Activated T-cell treated with anti-CD3 and anti-CD28 coated beads, Interleukin-2, amount 50 U/mL, for 24 hours (primary cell): ENCODE data around the gene PDIA2.
"Not testable (repeated sequence)": the region's sequence is repeated elsewhere in the genome, so short reads cannot be mapped to it uniquely, and the experiment has no call there.

Experiments used
- DNase-seq: peaks from one replicate; pipeline ENCODE4 v3.0.0-alpha.2; 2020
- H3K27ac Mint-ChIP-seq: 2 replicates; pipeline ENCODE4 v1.8.0; 2020; ENCODE audit warnings: mild to moderate bottlenecking, mixed read lengths
- H3K27me3 Mint-ChIP-seq: 2 replicates; pipeline ENCODE4 v1.8.0; 2020; ENCODE audit warnings: mixed read lengths
- H3K36me3 Mint-ChIP-seq: 2 replicates; pipeline ENCODE4 v1.8.0; 2020; ENCODE audit warnings: low read depth, mixed read lengths
- H3K4me1 Mint-ChIP-seq: 2 replicates; pipeline ENCODE4 v1.8.0; 2020; ENCODE audit warnings: low read depth, mixed read lengths
- H3K4me3 Mint-ChIP-seq: 2 replicates; pipeline ENCODE4 v1.8.0; 2020; ENCODE audit warnings: mild to moderate bottlenecking, moderate library complexity, mixed read lengths
- H3K9me3 Mint-ChIP-seq: 2 replicates; pipeline ENCODE4 v1.8.0; 2020; ENCODE audit warnings: mixed read lengths

The PDIA2 gene

GRCh38 chr16:283033-283805 is at the start of gene PDIA2:
PDIA2 (plus strand) TSS chr16:283164; CDS start chr16:283170, 6 bp downstream.
- no peak within 1 kb of the TSS for H3K4me3 Mint-ChIP-seq
- H3K4me1 Mint-ChIP-seq, result peaks cover 7% of the 10 kb centered on the region
- H3K27ac Mint-ChIP-seq, result no peak within 1 kb of the TSS
- no peak for DNase-seq
- peaks cover 18% of the 10 kb centered on the region for H3K36me3 Mint-ChIP-seq
- no peaks in the 10 kb centered on the region for H3K9me3 Mint-ChIP-seq
- H3K27me3 Mint-ChIP-seq, result peaks cover 19% of the 10 kb centered on the region

GRCh38 chr16:234468-235305 is 48.3 kb upstream of the PDIA2 start, which contains the start of gene FAM234A:
FAM234A (plus strand) TSS chr16:234821; CDS start chr16:254414, 19,593 bp downstream.
- Mint-ChIP-seq H3K27me3 (no peaks in the 10 kb centered on the region), H3K4me3 (peak within 1 kb of the TSS; percentile 86), H3K9me3 (no peaks in the 10 kb centered on the region), H3K4me1 (peaks cover 27% of the 10 kb centered on the region), H3K27ac (peak within 1 kb of the TSS; percentile 99), H3K36me3 (peaks cover 14% of the 10 kb centered on the region)
- DNase-seq, result peak; percentile 96

GRCh38 chr16:239948-240277 is 43.1 kb upstream of the PDIA2 start:
- H3K4me3 Mint-ChIP-seq, result no peak overlapping the region
- peaks cover 11% of the 10 kb centered on the region for H3K36me3 Mint-ChIP-seq
- no peak for DNase-seq
- peaks cover 34% of the 10 kb centered on the region for H3K4me1 Mint-ChIP-seq
- H3K9me3 Mint-ChIP-seq, result no peaks in the 10 kb centered on the region
- no peaks in the 10 kb centered on the region for H3K27me3 Mint-ChIP-seq
- no peak overlapping the region for H3K27ac Mint-ChIP-seq

- no peaks in the 10 kb centered on the region for H3K27me3 Mint-ChIP-seq
- H3K9me3 Mint-ChIP-seq, result no peaks in the 10 kb centered on the region
- no peak for DNase-seq
- H3K4me3 Mint-ChIP-seq, result no peak overlapping the region
- peaks cover 28% of the 10 kb centered on the region for H3K4me1 Mint-ChIP-seq
- H3K27ac Mint-ChIP-seq, result no peak overlapping the region
- peaks cover 5% of the 10 kb centered on the region for H3K36me3 Mint-ChIP-seq
These were observed 42.4 kb upstream of the PDIA2 start for GRCh38 chr16:240559-240958.

GRCh38 chr16:242281-242680 is 40.7 kb upstream of the PDIA2 start:
- Mint-ChIP-seq H3K4me1 (peaks cover 24% of the 10 kb centered on the region), H3K4me3 (no peak overlapping the region), H3K36me3 (peaks cover 2% of the 10 kb centered on the region), H3K9me3 (no peaks in the 10 kb centered on the region), H3K27me3 (no peaks in the 10 kb centered on the region), H3K27ac (no peak overlapping the region)
- DNase-seq, result no peak

- Mint-ChIP-seq H3K4me1 (peaks cover 23% of the 10 kb centered on the region), H3K27me3 (no peaks in the 10 kb centered on the region), H3K27ac (no peak overlapping the region), H3K36me3 (no peaks in the 10 kb centered on the region), H3K4me3 (no peak overlapping the region), H3K9me3 (no peaks in the 10 kb centered on the region)
- no peak for DNase-seq
These were observed 39.6 kb upstream of the PDIA2 start for GRCh38 chr16:243348-243747.

GRCh38 chr16:245105-245504 is 37.9 kb upstream of the PDIA2 start:
- H3K4me1 Mint-ChIP-seq, result peaks cover 17% of the 10 kb centered on the region
- H3K36me3 Mint-ChIP-seq, result peaks cover under 1% of the 10 kb centered on the region
- no peak for DNase-seq
- no peak overlapping the region for H3K27ac Mint-ChIP-seq
- H3K4me3 Mint-ChIP-seq, result no peak overlapping the region
- H3K27me3 Mint-ChIP-seq, result no peaks in the 10 kb centered on the region
- no peaks in the 10 kb centered on the region for H3K9me3 Mint-ChIP-seq

- peaks cover 13% of the 10 kb centered on the region for H3K4me1 Mint-ChIP-seq
- H3K27me3 Mint-ChIP-seq, result no peaks in the 10 kb centered on the region
- no peak overlapping the region for H3K4me3 Mint-ChIP-seq
- H3K27ac Mint-ChIP-seq, result no peak overlapping the region
- DNase-seq, result no peak
- H3K9me3 Mint-ChIP-seq, result no peaks in the 10 kb centered on the region
- peaks cover 7% of the 10 kb centered on the region for H3K36me3 Mint-ChIP-seq
These were observed 35.9 kb upstream of the PDIA2 start for GRCh38 chr16:247027-247426.

- H3K36me3 Mint-ChIP-seq, result peaks cover 15% of the 10 kb centered on the region
- H3K27ac Mint-ChIP-seq, result no peak overlapping the region
- H3K27me3 Mint-ChIP-seq, result no peaks in the 10 kb centered on the region
- DNase-seq, result no peak
- peaks cover 29% of the 10 kb centered on the region for H3K4me1 Mint-ChIP-seq
- no peak overlapping the region for H3K4me3 Mint-ChIP-seq
- H3K9me3 Mint-ChIP-seq, result no peaks in the 10 kb centered on the region
These were observed 33.5 kb upstream of the PDIA2 start for GRCh38 chr16:249431-249830.

GRCh38 chr16:252366-253337 is 30.3 kb upstream of the PDIA2 start:
- peak overlapping the region; percentile 61 for H3K4me3 Mint-ChIP-seq
- peak; percentile 46 for DNase-seq
- H3K9me3 Mint-ChIP-seq, result no peaks in the 10 kb centered on the region
- peaks cover 35% of the 10 kb centered on the region for H3K4me1 Mint-ChIP-seq
- peaks cover 37% of the 10 kb centered on the region for H3K36me3 Mint-ChIP-seq
- peak overlapping the region; percentile 76 for H3K27ac Mint-ChIP-seq
- no peaks in the 10 kb centered on the region for H3K27me3 Mint-ChIP-seq

- Mint-ChIP-seq H3K4me1 (peaks cover 33% of the 10 kb centered on the region), H3K9me3 (no peaks in the 10 kb centered on the region), H3K27ac (no peak overlapping the region), H3K27me3 (no peaks in the 10 kb centered on the region), H3K4me3 (no peak overlapping the region), H3K36me3 (peaks cover 37% of the 10 kb centered on the region)
- DNase-seq, result no peak
These were observed 29.1 kb upstream of the PDIA2 start for GRCh38 chr16:253833-254232.

- Mint-ChIP-seq H3K27ac (no peak overlapping the region), H3K27me3 (no peaks in the 10 kb centered on the region), H3K36me3 (peaks cover 43% of the 10 kb centered on the region)
These were observed 28.5 kb upstream of the PDIA2 start for GRCh38 chr16:254461-254860.

GRCh38 chr16:255183-255582 is 27.8 kb upstream of the PDIA2 start:
- Mint-ChIP-seq H3K27ac (no peak overlapping the region), H3K4me3 (no peak overlapping the region), H3K4me1 (peaks cover 39% of the 10 kb centered on the region), H3K27me3 (no peaks in the 10 kb centered on the region), H3K9me3 (no peaks in the 10 kb centered on the region), H3K36me3 (peaks cover 45% of the 10 kb centered on the region)
- DNase-seq, result no peak

More at GRCh38 chr16:254461-254860, 28.5 kb upstream of the PDIA2 start:
- no peak for DNase-seq
- Mint-ChIP-seq H3K4me3 (no peak overlapping the region), H3K9me3 (no peaks in the 10 kb centered on the region), H3K4me1 (peaks cover 39% of the 10 kb centered on the region)

GRCh38 chr16:258091-258490 is 24.9 kb upstream of the PDIA2 start:
- Mint-ChIP-seq H3K36me3 (peaks cover 57% of the 10 kb centered on the region), H3K4me1 (peaks cover 23% of the 10 kb centered on the region)
- not testable (repeated sequence) for H3K27ac Mint-ChIP-seq, H3K9me3 Mint-ChIP-seq, H3K4me3 Mint-ChIP-seq, DNase-seq, H3K27me3 Mint-ChIP-seq
